HG03159 (cell line): ENCODE data around the gene TNFSF8.

Source experiments
- ATAC-seq: cut with Tn5 transposase; IDR thresholded peaks from one replicate; pipeline ENCODE4 v1.9.1; 2021; ENCODE audit warnings: mild to moderate bottlenecking, moderate library complexity; ENCODE audit not compliant: unreplicated experiment

The TNFSF8 gene

GRCh38 chr9:114930056-114930812 is at the start of gene TNFSF8:
TNFSF8 (minus strand) TSS chr9:114930591; CDS start chr9:114930303, 288 bp downstream.
- peak; percentile 61 for ATAC-seq

- ATAC-seq = no peak
Measured at GRCh38 chr9:114973216-114973615, 42.8 kb upstream of the TNFSF8 start.

GRCh38 chr9:114972510-114973136 is 42.2 kb upstream of the TNFSF8 start:
- ATAC-seq = no peak

- no peak for ATAC-seq
Measured at GRCh38 chr9:114969269-114969668, 38.9 kb upstream of the TNFSF8 start.

GRCh38 chr9:114968671-114969070 is 38.3 kb upstream of the TNFSF8 start:
- no peak for ATAC-seq

GRCh38 chr9:114965564-114965963 is 35.2 kb upstream of the TNFSF8 start:
- no peak for ATAC-seq

GRCh38 chr9:114962809-114963208 is 32.4 kb upstream of the TNFSF8 start:
- no peak for ATAC-seq

GRCh38 chr9:114960276-114960675 is 29.9 kb upstream of the TNFSF8 start:
- ATAC-seq = no peak

- ATAC-seq = no peak
Measured at GRCh38 chr9:114958844-114959235, 28.4 kb upstream of the TNFSF8 start.

GRCh38 chr9:114958021-114958843 is 27.8 kb upstream of the TNFSF8 start:
- ATAC-seq = no peak

GRCh38 chr9:114957558-114957957 is 27.2 kb upstream of the TNFSF8 start:
- no peak for ATAC-seq

GRCh38 chr9:114954956-114955582 is 24.7 kb upstream of the TNFSF8 start:
- no peak for ATAC-seq

GRCh38 chr9:114953959-114954358 is 23.6 kb upstream of the TNFSF8 start:
- no peak for ATAC-seq

GRCh38 chr9:114953046-114953445 is 22.7 kb upstream of the TNFSF8 start:
- ATAC-seq = no peak

- no peak for ATAC-seq
Measured at GRCh38 chr9:114950761-114951160, 20.4 kb upstream of the TNFSF8 start.

GRCh38 chr9:114947058-114947457 is 16.7 kb upstream of the TNFSF8 start:
- no peak for ATAC-seq

- no peak for ATAC-seq
Measured at GRCh38 chr9:114945616-114946412, 15.4 kb upstream of the TNFSF8 start.

- ATAC-seq = no peak
Measured at GRCh38 chr9:114941376-114941775, 11.0 kb upstream of the TNFSF8 start.

GRCh38 chr9:114938687-114939575 is 8.5 kb upstream of the TNFSF8 start:
- no peak for ATAC-seq
